H1 (cell line): ENCODE measurements around the gene SEMA3G. TPM values are rescaled to one million over a fixed set of nuclear protein-coding genes. Genes with fewer than 3 reads are reported as not detected.

ENCODE experiments used
- CTCF ChIA-PET: fragments of 300-600 bp; sonication (Branson Sonifier 250); formaldehyde crosslinking; loops from one replicate; lab custom pipeline; 2021; ENCODE audit not compliant: partially characterized antibody; lab: Charles Lee
- POLR2A ChIA-PET: fragments of 300-600 bp; sonication (Branson Sonifier 250); formaldehyde crosslinking; loops from one replicate; lab custom pipeline; 2021; ENCODE audit warnings: inconsistent platforms; ENCODE audit not compliant: partially characterized antibody; lab: Charles Lee
- DNase-seq, 2 experiments: peaks; one replicate each; pipeline versions ENCODE4 v3.0.0 to v3.0.0-alpha.2; 2010 to 2022; ENCODE audit warnings: low spot score in 2 of 2, low read depth in 1 of 2, mixed read lengths in 1 of 2
- FAIRE-seq: peaks from 2 replicates; lab custom pipeline; 2011; peaks lifted over from hg19 to GRCh38; lab: Jason Lieb, UNC
- H2AFZ ChIP-seq: 2 replicates; pipeline ENCODE4 v1.8.1; 2012; ENCODE audit warnings: low read length, inconsistent platforms
- H2AK5ac ChIP-seq: 2 replicates; pipeline ENCODE4 v1.6.1; 2013; ENCODE audit warnings: low read depth, low read length
- H2BK120ac ChIP-seq: replicated peaks from 2 replicates; pipeline ENCODE3; 2013; ENCODE audit warnings: low read depth, low read length, inconsistent platforms
- H2BK12ac ChIP-seq: 2 replicates; pipeline ENCODE4 v1.6.1; 2013; ENCODE audit warnings: low read depth, low read length
- H2BK15ac ChIP-seq: 2 replicates; pipeline ENCODE4 v1.6.1; 2013; ENCODE audit warnings: low read length
- H2BK20ac ChIP-seq: 2 replicates; pipeline ENCODE4 v1.6.1; 2013; ENCODE audit warnings: low read length
- H2BK5ac ChIP-seq: 2 replicates; pipeline ENCODE4 v1.6.1; 2013; ENCODE audit warnings: low read depth, low read length
- H3K14ac ChIP-seq: 2 replicates; pipeline ENCODE4 v1.6.1; 2013; ENCODE audit warnings: inconsistent platforms; ENCODE audit not compliant: insufficient read length
- H3K18ac ChIP-seq: 2 replicates; pipeline ENCODE4 v1.6.1; 2013; ENCODE audit warnings: low read length; ENCODE audit errors: extremely low read depth
- H3K23ac ChIP-seq: 2 replicates; pipeline ENCODE4 v1.6.1; 2013; ENCODE audit warnings: inconsistent platforms; ENCODE audit not compliant: insufficient read length
- H3K23me2 ChIP-seq: 2 replicates; pipeline ENCODE4 v1.6.1; 2013; ENCODE audit warnings: low read depth, low read length
- H3K27ac ChIP-seq: 2 replicates; pipeline ENCODE4 v1.6.1; 2011; ENCODE audit warnings: low read depth, low read length, inconsistent platforms
- H3K27me3 ChIP-seq, 4 experiments: replicated peaks in 1 of 4; 1 replicate in 1 of 4; 2 replicates in 3 of 4; pipeline versions ENCODE4 v1.6.1 to v1.8.1; 2011 to 2013; ENCODE audit warnings: low read length in 3 of 4, mild to moderate bottlenecking in 3 of 4, inconsistent platforms in 2 of 4, mixed read lengths in 2 of 4, moderate library complexity in 1 of 4; ENCODE audit not compliant: control insufficient read depth in 3 of 4, insufficient read depth in 3 of 4; ENCODE audit errors: extremely low read depth in 1 of 4
- H3K36me3 ChIP-seq, 4 experiments: 2 replicates each; pipeline versions ENCODE4 v1.6.1 to v1.8.1; 2011 to 2013; ENCODE audit warnings: mild to moderate bottlenecking in 4 of 4, low read length in 3 of 4, moderate library complexity in 2 of 4, control low read depth in 1 of 4, inconsistent platforms in 1 of 4; ENCODE audit not compliant: insufficient read depth in 4 of 4, control insufficient read depth in 2 of 4
- H3K4ac ChIP-seq: replicated peaks from 2 replicates; pipeline ENCODE3; 2013; ENCODE audit warnings: low read length, low read depth, mixed read lengths, inconsistent platforms; ENCODE audit not compliant: insufficient read length
- H3K4me1 ChIP-seq, 4 experiments: replicated peaks in 1 of 4; 1 replicate in 1 of 4; 2 replicates in 3 of 4; pipeline versions ENCODE4 v1.6.1 to v1.8.1; 2011 to 2013; ENCODE audit warnings: low read length in 3 of 4, inconsistent platforms in 2 of 4, mixed read lengths in 1 of 4; ENCODE audit not compliant: insufficient read depth in 4 of 4, control insufficient read depth in 3 of 4
- H3K4me2 ChIP-seq, 2 experiments: 2 replicates each; pipeline versions ENCODE4 v1.6.1 to v1.8.1; 2011 to 2013; ENCODE audit warnings: low read depth in 2 of 2, low read length in 2 of 2, control low read depth in 1 of 2, inconsistent platforms in 1 of 2, mild to moderate bottlenecking in 1 of 2; ENCODE audit not compliant: insufficient read depth in 1 of 2
- H3K4me3 ChIP-seq, 4 experiments: fragments of 200-600, 300-600 bp in 1 of 4; sonication (generic), shearing (Covaris generic), sonication (Bioruptor Twin) in 1 of 4; 2 replicates each; pipeline versions ENCODE4 v1.5.1 to v1.8.1; 2011 to 2016; ENCODE audit warnings: low read length in 4 of 4, low read depth in 3 of 4, control low read depth in 2 of 4, inconsistent platforms in 2 of 4, mild to moderate bottlenecking in 2 of 4, mixed read lengths in 1 of 4, moderate library complexity in 1 of 4; ENCODE audit not compliant: insufficient read depth in 2 of 4; ENCODE audit errors: extremely low read depth in 1 of 4
- H3K56ac ChIP-seq: replicated peaks from 2 replicates; pipeline ENCODE3; 2013; ENCODE audit warnings: low read depth, mild to moderate bottlenecking, mixed read lengths, low read length, inconsistent platforms; ENCODE audit not compliant: insufficient read length
- H3K79me1 ChIP-seq: 2 replicates; pipeline ENCODE4 v1.6.1; 2013; ENCODE audit warnings: low read depth, low read length, control low read depth
- H3K79me2 ChIP-seq, 2 experiments: 2 replicates each; pipeline versions ENCODE4 v1.6.1 to v1.8.1; 2012 to 2013; ENCODE audit warnings: low read length in 2 of 2, mild to moderate bottlenecking in 2 of 2, inconsistent platforms in 1 of 2; ENCODE audit not compliant: insufficient read depth in 2 of 2, control insufficient read depth in 1 of 2
- H3K9ac ChIP-seq, 4 experiments: replicated peaks in 1 of 4; 1 replicate in 1 of 4; 2 replicates in 3 of 4; pipeline versions ENCODE4 v1.6.1 to v1.8.1; 2011 to 2013; ENCODE audit warnings: low read depth in 3 of 4, low read length in 3 of 4, control low read depth in 2 of 4, mild to moderate bottlenecking in 2 of 4, moderate library complexity in 2 of 4, inconsistent platforms in 1 of 4; ENCODE audit errors: extremely low read depth in 1 of 4
- H3K9me3 ChIP-seq, 2 experiments: 2 replicates each; pipeline versions ENCODE4 v1.6.1 to v1.8.1; 2012 to 2013; ENCODE audit warnings: mild to moderate bottlenecking in 2 of 2, moderate library complexity in 2 of 2, control low read depth in 1 of 2, inconsistent platforms in 1 of 2, low read depth in 1 of 2, low read length in 1 of 2, mixed read lengths in 1 of 2; ENCODE audit not compliant: insufficient read depth in 2 of 2
- H4K20me1 ChIP-seq, 2 experiments: replicated peaks in 1 of 2; 2 replicates each; pipeline versions ENCODE3 to v1.8.1; 2011 to 2013; ENCODE audit warnings: inconsistent platforms in 2 of 2, low read length in 2 of 2, mild to moderate bottlenecking in 1 of 2; ENCODE audit not compliant: insufficient read depth in 2 of 2, control insufficient read depth in 1 of 2
- H4K5ac ChIP-seq: 2 replicates; pipeline ENCODE4 v1.6.1; 2013; ENCODE audit warnings: low read length, low read depth, mixed read lengths, inconsistent platforms; ENCODE audit not compliant: insufficient read length
- H4K8ac ChIP-seq: 2 replicates; pipeline ENCODE4 v1.8.0; 2013; ENCODE audit warnings: mild to moderate bottlenecking, moderate library complexity, low read length, inconsistent platforms; ENCODE audit not compliant: insufficient read depth; ENCODE audit errors: extremely low read depth
- H4K91ac ChIP-seq: replicated peaks from 2 replicates; pipeline ENCODE3; 2013; ENCODE audit warnings: low read length, mixed read lengths, inconsistent platforms; ENCODE audit not compliant: insufficient read length
- CBX8 ChIP-seq: fragments of 300-800, 300-1000 bp; sonication (generic); IDR thresholded peaks from 2 replicates; pipeline ENCODE4 v1.7.1; 2016; ENCODE audit warnings: low read depth, low read length, borderline replicate concordance
- CTBP2 ChIP-seq: IDR thresholded peaks from 2 replicates; pipeline ENCODE4 v1.7.0; 2011; ENCODE audit warnings: borderline replicate concordance, mild to moderate bottlenecking, moderate library complexity, mixed read lengths, low read length; ENCODE audit not compliant: insufficient read depth, insufficient read length
- EZH2 ChIP-seq: fragments of 200-600 bp; sonication (generic); IDR thresholded peaks from 2 replicates; pipeline ENCODE4 v1.7.1; 2012; ENCODE audit warnings: low read depth, mild to moderate bottlenecking, moderate library complexity, low read length, inconsistent platforms; ENCODE audit not compliant: severe bottlenecking
- FOSL1 ChIP-seq: IDR thresholded peaks from 2 replicates; pipeline ENCODE4 v1.6.1; 2011; ENCODE audit warnings: mild to moderate bottlenecking, low read depth, low read length, moderate library complexity; ENCODE audit not compliant: insufficient read depth
- GABPA ChIP-seq: IDR thresholded peaks from 2 replicates; pipeline ENCODE4 v1.6.1; 2011; ENCODE audit warnings: mild to moderate bottlenecking, low read length, moderate library complexity, borderline replicate concordance; ENCODE audit not compliant: insufficient read depth
- JUN ChIP-seq: IDR thresholded peaks from 2 replicates; pipeline ENCODE4 v1.6.1; 2011; ENCODE audit warnings: low read depth, mild to moderate bottlenecking, improper control_type of control experiment, low read length
- RAD21 ChIP-seq, 2 experiments: IDR thresholded peaks in 1 of 2; conservative IDR thresholded peaks in 1 of 2; 2 replicates each; pipeline ENCODE4 v1.6.1; 2011; ENCODE audit warnings: low read depth in 2 of 2, low read length in 2 of 2, improper control_type of control experiment in 1 of 2, inconsistent platforms in 1 of 2, mild to moderate bottlenecking in 1 of 2, moderate library complexity in 1 of 2
- SIX5 ChIP-seq: IDR thresholded peaks from 2 replicates; pipeline ENCODE4 v1.6.1; 2011; ENCODE audit warnings: mild to moderate bottlenecking, low read depth, low read length
- SP4 ChIP-seq: IDR thresholded peaks from 2 replicates; pipeline ENCODE4 v1.6.1; 2012; ENCODE audit warnings: low read length, inconsistent platforms
- SRF ChIP-seq: IDR thresholded peaks from 2 replicates; pipeline ENCODE4 v1.6.1; 2011; ENCODE audit warnings: mild to moderate bottlenecking, low read depth, low read length, moderate library complexity
- TBP ChIP-seq: IDR thresholded peaks from 2 replicates; pipeline ENCODE4 v1.6.1; 2011; ENCODE audit warnings: low read depth, low read length, improper control_type of control experiment
- TEAD4 ChIP-seq: IDR thresholded peaks from 2 replicates; pipeline ENCODE4 v1.6.1; 2012; ENCODE audit warnings: low read depth, low read length, inconsistent platforms, mixed read lengths
- YY1 ChIP-seq: IDR thresholded peaks from 2 replicates; pipeline ENCODE4 v1.6.1; 2011; ENCODE audit warnings: low read depth, mild to moderate bottlenecking, low read length
- ZNF274 ChIP-seq: IDR thresholded peaks from 2 replicates; pipeline ENCODE4 v1.7.0; 2012; ENCODE audit warnings: low read length, borderline replicate concordance; ENCODE audit errors: extremely low read depth
- WGBS, 2 experiments: shearing (Covaris generic) in 1 of 2; methylation state at CpG; one replicate each; pipeline versions ENCODE4 v1.1.6 to v1.1.7; 2013 to 2015; ENCODE audit warnings: low lambda C conversion rate in 2 of 2, mixed read lengths in 2 of 2, inconsistent platforms in 1 of 2, low coverage in 1 of 2, missing lambda C conversion rate in 1 of 2; ENCODE audit not compliant: insufficient replicate concordance in 2 of 2, insufficient coverage in 1 of 2, insufficient read length in 1 of 2; ENCODE audit errors: extremely low coverage in 1 of 2, missing lambda C conversion rate in 1 of 2; 5-methylcytosine and 5-hydroxymethylcytosine counted together
- polyA plus RNA-seq, 7 experiments: library from polyadenylated mRNA; depleted of rRNA in 3 of 7; stranded (reverse) in 5 of 7; unstranded in 2 of 7; fragments of >200 nt in 5 of 7; fragments of 200-250 nt in 2 of 7; gene quantifications; 1 replicate in 5 of 7; 2 replicates in 1 of 7; 4 replicates in 1 of 7; pipeline versions ENCODE4 v1.2.1 to v1.2.3, GENCODE V29; 2011 to 2013; ENCODE audit warnings: missing spikeins in 2 of 7, mixed read lengths in 2 of 7
- total RNA-seq: library from RNA; stranded (reverse); fragmentation: NEBNext Ultra II Directional; extraction: Animal tissue kit (Norgen Biotek cat#: 25700); gene quantifications from 2 replicates; pipeline ENCODE4 v1.2.1, GENCODE V29; 2021

Gene SEMA3G
- total and polyA plus RNA-seq, 2 of the 8 experiments (the other 6 are each of a cell fraction or from before 2014, with no cell fraction given): 0.95 to 1.5 TPM

GRCh38 chr3:52403955-52404354 lies 40.9 kb downstream of the SEMA3G start:
- Histone ChIP-seq H3K23me2 (no peaks in the 10 kb centered on the region), H2BK20ac (no peak overlapping the region), H3K4ac (no peak overlapping the region), H3K4me2 (no peak overlapping the region), H3K14ac (no peak overlapping the region), H2BK12ac (no peak overlapping the region), H2AFZ (no peak overlapping the region), H4K20me1 (peaks cover 3 to 14% of the 10 kb centered on the region in 2 experiments), H3K36me3 (peaks cover 33 to 63% (median 54%) of the 10 kb centered on the region in 4 experiments), H3K27me3 (no peaks in the 10 kb centered on the region), H3K79me1 (peaks cover 3% of the 10 kb centered on the region; the same call in 1 of the 2 replicates), H4K8ac (no peak overlapping the region), H3K9ac (no peak overlapping the region), H2BK120ac (no peak overlapping the region), H3K79me2 (peaks cover 0 to 8% of the 10 kb centered on the region in 2 experiments; a peak in 2 of 4 replicates), H3K4me1 (peaks cover 0 to 3% (median 0%) of the 10 kb centered on the region in 4 experiments; a peak in 1 of 7 replicates), H3K56ac (no peak overlapping the region), H3K27ac (no peak overlapping the region), H2BK5ac (no peak overlapping the region), H3K9me3 (no peaks in the 10 kb centered on the region), H2BK15ac (no peak overlapping the region), H4K5ac (no peak overlapping the region), H3K18ac (no peak overlapping the region), H4K91ac (no peak overlapping the region), H2AK5ac (no peak overlapping the region), H3K4me3 (no peak overlapping the region), H3K23ac (no peak overlapping the region)
- DNase-seq (no peak), FAIRE-seq (no peak)
- POLR2A ChIA-PET: interaction anchor here (5.0 kb wide), 1 partner anchor 10 kb away, joined by 23 read pairs; no protein-coding TSS in a partner anchor
- 93% methylated on average over 3 of the region's 3 CpGs; no CpG with 5 or more reads in 1 of the 2 experiments for WGBS, 2 experiments
- CTCF ChIA-PET: interaction anchor here (1.7 to 11.1 kb wide), 2 partner anchors 16 to 43 kb away, joined by 12 to 150 read pairs; no protein-coding TSS in a partner anchor
- TF ChIP-seq RAD21 (IDR thresholded peaks at IDR 0.05 in 1 of 2, conservative IDR thresholded peaks at IDR 0.05 in 1 of 2; ENCODE audit: low read depth in 2 of 2, low read length in 2 of 2) (no peak), SP4 (no peak), YY1 (no peak), TBP (no peak), JUN (no peak), GABPA (no peak), TEAD4 (no peak), ZNF274 (no peak), EZH2 (no peak), SIX5 (no peak), FOSL1 (no peak), CBX8 (no peak), SRF (no peak), CTBP2 (no peak)
